ENCODE measurements around the gene TTLL11. TPM values are rescaled to one million over a fixed set of nuclear protein-coding genes. Genes with fewer than 3 reads are reported as not detected.

Gene TTLL11
- total RNA-seq, 1 experiment from 2014 or later = 13.6 TPM

DNA sequence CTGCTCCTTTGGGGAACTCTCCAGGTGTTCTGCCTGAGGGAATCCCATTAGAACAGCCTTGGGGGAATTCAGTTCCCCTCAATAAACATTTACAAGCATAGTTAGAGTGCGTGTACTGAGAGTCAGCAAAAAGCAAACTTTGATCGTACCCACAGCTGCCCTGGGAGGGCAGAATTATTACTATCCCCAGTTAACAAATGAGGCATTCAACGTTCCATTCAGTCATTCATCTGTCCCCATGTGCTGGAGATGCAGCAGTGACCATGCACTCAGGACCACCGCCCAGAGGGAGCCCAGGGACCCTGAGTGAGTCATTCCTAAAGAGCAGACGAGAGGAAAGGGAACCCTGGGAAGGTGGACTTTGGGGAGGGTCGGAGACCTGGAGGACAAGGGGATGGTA, 19.1 kb upstream of the TTLL11 start:
- no TSS peak for BruUV-seq (replicated peaks)
- H3K4me1 Mint-ChIP-seq (ENCODE audit: insufficient read depth, unreplicated experiment) = peaks cover 5% of the 10 kb centered on the region
- no peaks in the 10 kb centered on the region for H3K9me3 Mint-ChIP-seq (ENCODE audit: unreplicated experiment)
- CTCF ChIA-PET = interaction anchor here (0.7 to 2.9 kb wide), 4 partner anchors 9 to 21 kb away, joined by 3 to 15 read pairs (median 8); no protein-coding TSS in a partner anchor
- no peaks in the 10 kb centered on the region for H3K36me3 Mint-ChIP-seq (ENCODE audit: insufficient read depth, unreplicated experiment)
- peaks cover 35% of the 10 kb centered on the region for H3K27me3 Mint-ChIP-seq (ENCODE audit: insufficient read depth, unreplicated experiment)
- TF ChIP-seq, protein P1, sequence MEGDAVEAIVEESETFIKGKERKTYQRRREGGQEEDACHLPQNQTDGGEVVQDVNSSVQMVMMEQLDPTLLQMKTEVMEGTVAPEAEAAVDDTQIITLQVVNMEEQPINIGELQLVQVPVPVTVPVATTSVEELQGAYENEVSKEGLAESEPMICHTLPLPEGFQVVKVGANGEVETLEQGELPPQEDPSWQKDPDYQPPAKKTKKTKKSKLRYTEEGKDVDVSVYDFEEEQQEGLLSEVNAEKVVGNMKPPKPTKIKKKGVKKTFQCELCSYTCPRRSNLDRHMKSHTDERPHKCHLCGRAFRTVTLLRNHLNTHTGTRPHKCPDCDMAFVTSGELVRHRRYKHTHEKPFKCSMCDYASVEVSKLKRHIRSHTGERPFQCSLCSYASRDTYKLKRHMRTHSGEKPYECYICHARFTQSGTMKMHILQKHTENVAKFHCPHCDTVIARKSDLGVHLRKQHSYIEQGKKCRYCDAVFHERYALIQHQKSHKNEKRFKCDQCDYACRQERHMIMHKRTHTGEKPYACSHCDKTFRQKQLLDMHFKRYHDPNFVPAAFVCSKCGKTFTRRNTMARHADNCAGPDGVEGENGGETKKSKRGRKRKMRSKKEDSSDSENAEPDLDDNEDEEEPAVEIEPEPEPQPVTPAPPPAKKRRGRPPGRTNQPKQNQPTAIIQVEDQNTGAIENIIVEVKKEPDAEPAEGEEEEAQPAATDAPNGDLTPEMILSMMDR (IDR thresholded peaks at IDR 0.05; ENCODE audit: unreplicated experiment) = no peak
- intact Hi-C loops (cut with micrococcal nuclease) = no loop called here
- no peak for DNase-seq (ENCODE audit: unreplicated experiment)
- POLR2A ChIA-PET = no interaction called here
- H3K27ac Mint-ChIP-seq (ENCODE audit: low read depth, unreplicated experiment) = no peak overlapping the region
- H3K4me3 Mint-ChIP-seq (ENCODE audit: unreplicated experiment) = no peak overlapping the region

DNA sequence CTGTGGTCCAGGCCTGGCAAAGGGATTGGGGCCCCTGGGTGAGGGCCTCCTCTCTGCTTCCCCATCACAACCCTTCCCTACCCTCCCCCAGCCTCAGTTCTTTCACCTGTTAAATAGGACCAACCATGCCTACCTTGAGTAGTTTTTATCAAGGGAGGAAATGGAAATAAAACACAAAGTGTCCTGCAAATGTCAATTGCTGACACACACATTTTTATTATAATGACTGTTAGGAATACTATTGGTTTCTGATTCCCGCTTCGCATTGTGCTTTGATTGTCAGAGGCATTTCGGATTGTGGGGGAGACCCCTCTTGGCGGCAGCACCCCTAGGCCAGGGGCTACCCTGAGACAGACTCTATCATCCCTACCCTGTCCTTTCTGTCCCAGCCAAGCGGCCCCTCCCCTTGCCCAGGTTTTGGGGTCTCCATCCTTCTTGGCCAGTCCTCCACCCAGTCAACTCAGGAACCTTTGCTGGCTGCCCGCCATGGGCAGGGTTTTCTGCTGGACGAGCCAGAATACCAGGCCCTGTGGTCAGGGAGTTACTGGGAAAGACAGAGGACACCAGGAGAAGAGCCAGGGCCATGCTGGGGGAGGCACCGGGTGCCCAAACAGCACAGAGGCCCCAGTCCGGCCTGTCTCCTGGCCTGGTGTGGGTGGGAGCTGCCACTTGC, 18.4 kb upstream of the TTLL11 start:
- intact Hi-C loops (cut with micrococcal nuclease) = no loop called here
- no peak for DNase-seq (ENCODE audit: unreplicated experiment)
- Mint-ChIP-seq H3K4me3 (ENCODE audit: unreplicated experiment) (no peak overlapping the region), H3K9me3 (ENCODE audit: unreplicated experiment) (no peaks in the 10 kb centered on the region), H3K4me1 (ENCODE audit: insufficient read depth, unreplicated experiment) (peaks cover 5% of the 10 kb centered on the region), H3K36me3 (ENCODE audit: insufficient read depth, unreplicated experiment) (no peaks in the 10 kb centered on the region), H3K27me3 (ENCODE audit: insufficient read depth, unreplicated experiment) (peaks cover 35% of the 10 kb centered on the region), H3K27ac (ENCODE audit: low read depth, unreplicated experiment) (no peak overlapping the region)
- ChIA-PET POLR2A (interaction anchor here (0.6 to 0.7 kb wide), 2 partner anchors 444 to 1019 kb away, joined by 3 to 4 read pairs; no protein-coding TSS in a partner anchor), CTCF (interaction anchor here (2.9 kb wide), 1 partner anchor 10 kb away, joined by 15 read pairs; no protein-coding TSS in a partner anchor)
- TF ChIP-seq, protein P1 (IDR thresholded peaks at IDR 0.05; ENCODE audit: unreplicated experiment) = no peak
- no TSS peak for BruUV-seq (replicated peaks)

GRCh38 chr9:122110100-122110833, 17.2 kb upstream of the TTLL11 start:
- intact Hi-C loops (cut with micrococcal nuclease) = no loop called here
- Mint-ChIP-seq H3K4me1 (ENCODE audit: insufficient read depth, unreplicated experiment) (peaks cover 5% of the 10 kb centered on the region), H3K4me3 (ENCODE audit: unreplicated experiment) (no peak overlapping the region), H3K27ac (ENCODE audit: low read depth, unreplicated experiment) (no peak overlapping the region), H3K27me3 (ENCODE audit: insufficient read depth, unreplicated experiment) (peaks cover 28% of the 10 kb centered on the region), H3K36me3 (ENCODE audit: insufficient read depth, unreplicated experiment) (no peaks in the 10 kb centered on the region), H3K9me3 (ENCODE audit: unreplicated experiment) (no peaks in the 10 kb centered on the region)
- POLR2A ChIA-PET = interaction anchor here (0.7 kb wide), 1 partner anchor 125 kb away, joined by 3 read pairs; no protein-coding TSS in a partner anchor
- CTCF ChIA-PET = interaction anchor here (0.6 to 5.0 kb wide), 6 partner anchors 11 to 564 kb away, joined by 3 to 26 read pairs (median 6); no protein-coding TSS in a partner anchor
- BruUV-seq (replicated peaks) = no TSS peak
- no peak for DNase-seq (ENCODE audit: unreplicated experiment)
- TF ChIP-seq, protein P1 (IDR thresholded peaks at IDR 0.05; ENCODE audit: unreplicated experiment) = no peak
